ENCODE results near the gene SLC45A3. TPM values are rescaled to one million over a fixed set of nuclear protein-coding genes. Genes with fewer than 3 reads are reported as not detected.
"Not testable (repeated sequence)": the region's sequence is repeated elsewhere in the genome, so short reads cannot be mapped to it uniquely, and the experiment has no call there.

Gene SLC45A3
- total RNA-seq, 2 experiments from 2014 or later = not detected

DNA sequence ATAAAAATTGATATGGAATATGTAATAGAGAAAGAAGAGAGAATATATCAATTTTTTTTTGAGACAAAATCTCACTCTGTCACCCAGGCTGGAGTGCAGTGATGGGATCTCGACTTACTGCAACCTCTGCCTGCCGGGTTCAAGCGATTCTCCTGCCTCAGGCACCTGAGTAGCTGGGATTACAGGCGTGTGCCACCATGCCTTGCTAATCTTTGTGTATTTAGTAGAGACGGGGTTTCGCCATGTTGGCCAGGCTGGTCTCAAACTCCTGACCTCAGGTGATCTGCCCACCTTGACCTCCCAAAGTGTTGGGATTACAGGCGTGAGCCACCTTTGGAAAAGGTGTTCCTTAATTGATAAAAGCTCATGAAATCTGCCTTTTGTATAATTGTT lies 44.2 kb downstream of the SLC45A3 start:
- Mint-ChIP-seq H3K4me1 (peaks cover 14% of the 10 kb centered on the region), H3K27me3 (peaks cover 34% of the 10 kb centered on the region)
- not testable (repeated sequence) for H3K9me3 Mint-ChIP-seq (ENCODE audit: low read depth); DNase-seq; ATAC-seq; H3K4me3 Mint-ChIP-seq; H3K27ac Mint-ChIP-seq; H3K36me3 Mint-ChIP-seq
- CTCF ChIA-PET = interaction anchor here (1.2 to 6.1 kb wide), 7 partner anchors 14 to 240 kb away, joined by 4 to 59 read pairs (median 4); no protein-coding TSS in a partner anchor

- DNase-seq = no peak
- Mint-ChIP-seq H3K9me3 (ENCODE audit: low read depth) (no peaks in the 10 kb centered on the region), H3K36me3 (peaks cover 5% of the 10 kb centered on the region), H3K4me3 (no peak overlapping the region), H3K27ac (no peak overlapping the region), H3K4me1 (peaks cover 30% of the 10 kb centered on the region), H3K27me3 (peaks cover 20% of the 10 kb centered on the region)
- CTCF ChIA-PET = interaction anchor here (1.0 to 6.9 kb wide), 11 partner anchors 10 to 237 kb away, joined by 3 to 199 read pairs (median 6); no protein-coding TSS in a partner anchor
- ATAC-seq = no peak
Observed at GRCh38 chr1:205633421-205633976, 46.8 kb downstream of the SLC45A3 start.

DNA sequence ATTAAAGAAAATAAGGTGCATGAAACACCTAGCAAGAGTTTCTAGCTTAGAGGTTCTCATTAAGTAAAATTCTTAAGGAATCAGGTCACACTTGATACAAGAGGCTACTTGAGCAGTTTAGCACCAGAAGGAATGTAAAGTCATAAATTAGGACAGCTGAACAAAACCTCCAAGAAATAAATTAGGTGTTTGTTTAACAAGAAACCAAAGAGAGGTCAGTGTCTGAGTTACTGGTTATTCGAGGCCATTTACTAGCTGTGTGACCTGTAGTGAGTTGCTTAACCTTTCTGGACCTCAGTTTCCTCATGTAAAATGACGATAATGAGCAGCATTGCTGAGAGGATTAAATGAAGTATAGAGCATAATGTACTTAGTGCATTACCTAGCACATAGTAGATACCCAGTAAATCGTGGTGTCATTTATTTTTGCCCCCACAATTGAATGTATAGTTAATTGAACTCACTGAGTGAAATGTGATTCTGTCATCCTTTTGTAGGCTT lies 47.6 kb downstream of the SLC45A3 start:
- Mint-ChIP-seq H3K27me3 (peaks cover 13% of the 10 kb centered on the region), H3K4me1 (peaks cover 36% of the 10 kb centered on the region), H3K27ac (peak overlapping the region; percentile 83), H3K36me3 (peaks cover 13% of the 10 kb centered on the region), H3K9me3 (ENCODE audit: low read depth) (no peaks in the 10 kb centered on the region), H3K4me3 (peak overlapping the region; percentile 80)
- no peak for ATAC-seq
- DNase-seq = no peak
- CTCF ChIA-PET = interaction anchor here (0.6 to 6.9 kb wide), 26 partner anchors 9 to 344 kb away, joined by 3 to 199 read pairs (median 5); partner anchors contain the start of genes RAB29 and SLC45A3

- Mint-ChIP-seq H3K4me3 (peak within 1 kb of the TSS; percentile 91), H3K27ac (peak within 1 kb of the TSS; percentile 100), H3K36me3 (peaks cover 16% of the 10 kb centered on the region), H3K9me3 (ENCODE audit: low read depth) (no peaks in the 10 kb centered on the region), H3K4me1 (peaks cover 41% of the 10 kb centered on the region), H3K27me3 (peaks cover 8% of the 10 kb centered on the region)
- CTCF ChIA-PET = interaction anchor here (0.6 to 6.9 kb wide), 24 partner anchors 9 to 345 kb away, joined by 3 to 199 read pairs (median 6); partner anchors contain the start of genes RAB29 and SLC45A3
- ATAC-seq (peak; percentile 86), DNase-seq (peak; percentile 99)
Observed at GRCh38 chr1:205631768-205632668, 48.3 kb downstream of the SLC45A3 start, which contains the start of gene ELK4. Gene ELK4, minus strand, starts transcription at chr1:205632011. Its CDS starts 8,129 bp downstream, at chr1:205623882.

DNA sequence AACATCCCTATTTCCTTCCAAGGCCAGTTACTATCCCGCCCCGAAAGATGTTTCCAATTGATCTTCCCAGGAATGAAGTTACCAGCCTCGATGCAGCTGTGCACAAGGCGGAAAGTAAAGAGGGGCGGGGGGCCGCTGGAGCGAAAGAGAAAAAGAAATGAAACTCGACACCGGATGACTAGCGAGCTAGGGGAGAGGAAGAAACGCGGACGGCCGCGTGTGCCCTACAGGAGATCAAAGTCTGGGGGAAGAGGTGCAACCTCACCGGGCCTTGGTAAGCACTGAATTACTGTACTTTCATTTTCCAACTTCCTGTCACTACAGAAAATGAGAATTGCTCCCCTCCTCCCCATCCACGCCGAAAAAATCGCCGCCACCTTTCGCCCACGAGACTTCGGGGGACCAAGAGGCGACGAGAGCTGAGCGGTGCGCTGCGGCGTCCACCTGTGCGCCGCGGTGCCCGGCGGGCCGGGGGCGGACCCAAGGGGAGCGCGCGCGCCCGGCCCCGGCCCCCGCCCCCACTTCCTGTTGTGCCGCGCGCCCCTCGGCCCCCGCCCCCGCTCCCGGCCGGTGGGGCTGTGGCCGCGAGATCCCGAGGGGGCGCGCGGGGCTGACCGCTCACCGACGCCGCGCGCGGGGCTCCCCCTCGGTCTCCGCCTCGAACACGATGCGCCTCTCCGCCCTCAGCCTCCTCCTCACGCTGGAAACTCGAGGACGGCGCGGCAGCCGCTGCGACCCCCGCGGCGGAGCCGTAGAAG lies 49.1 kb downstream of the SLC45A3 start:
- CTCF ChIA-PET = interaction anchor here (0.8 to 6.9 kb wide), 13 partner anchors 11 to 200 kb away, joined by 3 to 199 read pairs (median 4); partner anchors contain the start of gene SLC45A3
- Mint-ChIP-seq H3K36me3 (peaks cover 25% of the 10 kb centered on the region), H3K4me1 (peaks cover 47% of the 10 kb centered on the region), H3K27me3 (no peaks in the 10 kb centered on the region), H3K27ac (peak overlapping the region; percentile 100), H3K9me3 (ENCODE audit: low read depth) (no peaks in the 10 kb centered on the region), H3K4me3 (peak overlapping the region; percentile 91)
- DNase-seq = peak; percentile 92
- ATAC-seq = peak; percentile 71

DNA sequence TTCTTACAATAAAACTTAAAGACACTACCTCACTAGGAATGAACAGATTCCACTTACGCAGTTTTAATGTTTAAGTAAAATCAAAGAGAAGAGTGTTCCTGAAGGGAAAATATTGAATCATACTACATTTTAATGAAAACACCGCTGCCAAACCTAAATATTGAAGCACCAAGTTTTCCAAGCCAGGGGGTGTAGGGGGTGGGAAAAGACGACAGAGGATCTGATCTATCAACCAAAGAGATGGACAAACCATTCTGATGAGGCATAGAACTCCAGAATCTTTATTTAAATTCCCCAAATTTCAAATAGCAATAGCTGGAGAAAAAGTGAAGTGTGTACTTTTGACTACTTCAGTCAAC lies 49.7 kb downstream of the SLC45A3 start:
- Mint-ChIP-seq H3K27me3 (no peaks in the 10 kb centered on the region), H3K27ac (peak overlapping the region; percentile 100), H3K9me3 (ENCODE audit: low read depth) (no peaks in the 10 kb centered on the region), H3K4me3 (peak overlapping the region; percentile 91), H3K4me1 (peaks cover 52% of the 10 kb centered on the region), H3K36me3 (peaks cover 30% of the 10 kb centered on the region)
- CTCF ChIA-PET = interaction anchor here (0.8 to 6.9 kb wide), 8 partner anchors 22 to 199 kb away, joined by 3 to 199 read pairs (median 4); no protein-coding TSS in a partner anchor
- ATAC-seq = no peak
- no peak for DNase-seq

- DNase-seq = no peak
- H3K36me3 Mint-ChIP-seq = peaks cover 30% of the 10 kb centered on the region
- no peak for ATAC-seq
- CTCF ChIA-PET = interaction anchor here (0.9 to 6.9 kb wide), 8 partner anchors 22 to 199 kb away, joined by 3 to 199 read pairs (median 4); no protein-coding TSS in a partner anchor
- H3K27me3 Mint-ChIP-seq = no peaks in the 10 kb centered on the region
- H3K4me1 Mint-ChIP-seq = peaks cover 53% of the 10 kb centered on the region
- peak overlapping the region; percentile 91 for H3K4me3 Mint-ChIP-seq
- H3K9me3 Mint-ChIP-seq (ENCODE audit: low read depth) = no peaks in the 10 kb centered on the region
- H3K27ac Mint-ChIP-seq = peak overlapping the region; percentile 100
Observed at GRCh38 chr1:205630241-205630640, 50.1 kb downstream of the SLC45A3 start.

GRCh38 chr1:205629751-205630150 lies 50.6 kb downstream of the SLC45A3 start:
- DNase-seq (no peak), ATAC-seq (no peak)
- peak overlapping the region; percentile 100 for H3K27ac Mint-ChIP-seq
- H3K36me3 Mint-ChIP-seq = peaks cover 30% of the 10 kb centered on the region
- H3K4me1 Mint-ChIP-seq = peaks cover 57% of the 10 kb centered on the region
- no peaks in the 10 kb centered on the region for H3K9me3 Mint-ChIP-seq (ENCODE audit: low read depth)
- CTCF ChIA-PET = interaction anchor here (1.3 to 6.9 kb wide), 6 partner anchors 27 to 105 kb away, joined by 3 to 199 read pairs (median 6); no protein-coding TSS in a partner anchor
- H3K4me3 Mint-ChIP-seq = peak overlapping the region; percentile 91
- H3K27me3 Mint-ChIP-seq = no peaks in the 10 kb centered on the region

DNA sequence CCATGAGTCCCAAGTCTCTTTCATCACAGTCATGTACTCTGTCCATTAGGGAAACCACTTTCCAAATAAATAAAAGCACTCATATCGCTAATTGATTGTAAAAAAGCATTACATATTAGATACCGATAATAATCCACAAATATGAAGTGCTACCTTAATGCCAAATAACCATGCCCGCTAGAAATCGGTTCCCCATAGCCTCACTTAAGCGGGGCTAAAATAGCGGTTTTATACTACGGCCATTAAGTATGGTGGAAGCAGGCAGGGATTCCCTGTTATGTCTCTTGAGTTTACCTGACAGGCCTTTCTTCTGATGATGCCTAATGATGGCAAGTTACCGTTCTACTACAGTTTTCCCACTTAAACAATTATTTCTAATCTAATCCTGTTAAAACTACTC lies 52.4 kb downstream of the SLC45A3 start:
- H3K4me3 Mint-ChIP-seq = no peak overlapping the region

GRCh38 chr1:205626216-205626615 lies 54.1 kb downstream of the SLC45A3 start:
- ATAC-seq (no peak), DNase-seq (no peak)
- CTCF ChIA-PET = interaction anchor here (0.9 to 1.4 kb wide), 2 partner anchors 32 to 34 kb away, joined by 4 to 7 read pairs; no protein-coding TSS in a partner anchor
- Mint-ChIP-seq H3K4me3 (peak overlapping the region; percentile 54), H3K4me1 (peaks cover 50% of the 10 kb centered on the region), H3K27ac (peak overlapping the region; percentile 62), H3K9me3 (ENCODE audit: low read depth) (no peaks in the 10 kb centered on the region), H3K36me3 (peaks cover 46% of the 10 kb centered on the region), H3K27me3 (no peaks in the 10 kb centered on the region)

More for the DNA sequence above, 52.4 kb downstream of the SLC45A3 start:
- H3K9me3 Mint-ChIP-seq (ENCODE audit: low read depth) = no peaks in the 10 kb centered on the region
- CTCF ChIA-PET = interaction anchor here (2.2 to 6.9 kb wide), 2 partner anchors 30 to 35 kb away, joined by 7 to 199 read pairs; no protein-coding TSS in a partner anchor
- H3K36me3 Mint-ChIP-seq = peaks cover 39% of the 10 kb centered on the region
- peaks cover 58% of the 10 kb centered on the region for H3K4me1 Mint-ChIP-seq
- DNase-seq (no peak), ATAC-seq (no peak)
- peak overlapping the region; percentile 100 for H3K27ac Mint-ChIP-seq
- H3K27me3 Mint-ChIP-seq = no peaks in the 10 kb centered on the region

DNA sequence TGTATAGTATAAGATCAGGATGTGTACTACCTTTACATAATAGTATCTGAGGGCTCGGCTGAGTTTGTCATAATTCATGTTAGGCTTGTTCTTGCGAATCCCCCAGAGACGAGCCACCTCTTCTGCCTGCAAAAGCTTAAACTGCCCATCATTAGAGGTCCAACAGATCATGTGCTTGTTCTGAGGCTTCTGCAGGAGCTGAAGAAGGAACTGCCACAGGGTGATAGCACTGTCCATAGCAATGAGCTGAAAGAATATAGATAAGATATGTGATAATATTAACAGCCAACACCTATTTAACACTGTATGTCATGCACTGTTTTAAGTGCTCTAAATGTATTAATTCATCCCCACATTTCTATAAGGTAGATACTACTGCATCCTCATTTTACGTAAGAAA lies 56.7 kb downstream of the SLC45A3 start:
- CTCF ChIA-PET = interaction anchor here (0.6 to 2.1 kb wide), 4 partner anchors 9 to 121 kb away, joined by 3 to 15 read pairs (median 5); partner anchors contain the start of gene ELK4
- no peak for DNase-seq
- peaks cover 39% of the 10 kb centered on the region for H3K4me1 Mint-ChIP-seq
- H3K9me3 Mint-ChIP-seq (ENCODE audit: low read depth) = no peaks in the 10 kb centered on the region
- no peak overlapping the region for H3K27ac Mint-ChIP-seq
- H3K4me3 Mint-ChIP-seq = no peak overlapping the region
- ATAC-seq = no peak
- H3K27me3 Mint-ChIP-seq = no peaks in the 10 kb centered on the region
- H3K36me3 Mint-ChIP-seq = peaks cover 63% of the 10 kb centered on the region

- H3K27me3 Mint-ChIP-seq = no peaks in the 10 kb centered on the region
- H3K4me3 Mint-ChIP-seq = no peak overlapping the region
- H3K36me3 Mint-ChIP-seq = peaks cover 54% of the 10 kb centered on the region
- ATAC-seq (no peak), DNase-seq (no peak)
- H3K4me1 Mint-ChIP-seq = peaks cover 20% of the 10 kb centered on the region
- no peaks in the 10 kb centered on the region for H3K9me3 Mint-ChIP-seq (ENCODE audit: low read depth)
- CTCF ChIA-PET = interaction anchor here (1.2 to 2.1 kb wide), 3 partner anchors 12 to 37 kb away, joined by 3 to 7 read pairs (median 5); partner anchors contain the start of gene ELK4
- peak overlapping the region; percentile 4 for H3K27ac Mint-ChIP-seq
Observed at GRCh38 chr1:205620269-205620668, 60.0 kb downstream of the SLC45A3 start.

Data from activated CD8-positive, alpha-beta memory T cell treated with anti-CD3 and anti-CD28 coated beads, Interleukin-2, amount 10 ng/mL, durations not matched to agents 7 days and 5 days (primary cell).